HG03520 (cell line): ENCODE data around the gene LRRC8E.
A peak's percentile ranks its signal among the peaks of the same experiment; 100 is the strongest.

Experiments
- ATAC-seq: cut with Tn5 transposase; IDR thresholded peaks from one replicate; pipeline ENCODE4 v1.9.1; 2021; ENCODE audit warnings: mild to moderate bottlenecking, moderate library complexity; ENCODE audit not compliant: unreplicated experiment

Gene LRRC8E

GRCh38 chr19:7867092-7867844 is 21.0 kb upstream of the LRRC8E start:
- ATAC-seq: no peak

GRCh38 chr19:7868326-7868670 is 20.0 kb upstream of the LRRC8E start:
- ATAC-seq: no peak

- ATAC-seq: peak; percentile 58
Measured at GRCh38 chr19:7868671-7869452, 19.4 kb upstream of the LRRC8E start.

- peak; percentile 38 for ATAC-seq
Measured at GRCh38 chr19:7869453-7869909, 18.8 kb upstream of the LRRC8E start.

- no peak for ATAC-seq
Measured at GRCh38 chr19:7869910-7870511, 18.3 kb upstream of the LRRC8E start.

- no peak for ATAC-seq
Measured at GRCh38 chr19:7870571-7871436, 17.5 kb upstream of the LRRC8E start.

DNA sequence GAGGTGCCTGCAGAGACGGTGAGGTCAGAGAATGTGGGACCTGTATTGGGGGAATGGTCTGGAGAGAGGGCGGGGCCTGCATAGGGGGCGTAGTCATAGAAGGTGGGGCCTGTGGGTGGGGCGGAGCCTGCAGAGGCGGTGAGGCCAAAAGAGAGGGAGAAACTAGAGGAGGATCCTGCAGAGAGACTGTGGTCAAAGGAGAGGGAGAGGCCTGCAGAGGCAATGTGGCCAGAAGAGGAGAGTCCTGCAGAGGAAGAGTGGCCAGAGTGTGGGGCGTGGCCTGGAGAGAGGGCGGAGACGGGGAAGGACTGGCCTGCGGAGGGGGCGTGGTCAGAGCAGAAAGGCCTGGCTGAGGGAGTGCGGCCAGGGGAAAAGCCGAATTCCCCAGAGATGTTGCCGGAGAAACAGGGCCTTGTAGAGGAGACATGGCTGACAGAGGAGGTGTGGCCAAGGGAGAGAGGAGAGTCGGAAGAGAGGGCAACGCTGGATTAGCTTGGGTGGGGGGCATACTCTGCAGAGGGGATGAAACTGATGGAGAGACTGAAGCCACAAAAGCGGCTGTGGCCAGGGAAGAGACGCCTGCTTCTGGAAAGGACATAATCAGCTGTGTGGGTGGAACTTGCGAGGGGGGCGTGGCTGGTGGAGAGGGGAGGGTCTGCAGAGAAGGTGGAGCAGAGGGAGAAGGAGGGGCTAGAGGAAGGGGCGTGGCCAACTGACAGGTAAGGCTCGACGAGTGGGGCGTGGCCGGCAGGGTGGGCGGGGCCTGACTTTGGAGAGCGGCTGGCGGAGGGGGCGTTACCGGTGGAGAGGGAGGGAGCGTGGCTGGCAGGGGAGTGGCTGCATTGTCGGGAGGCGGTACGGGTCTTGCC is 16.6 kb upstream of the LRRC8E start:
- no peak for ATAC-seq

- no peak for ATAC-seq
Measured at GRCh38 chr19:7872306-7873204, 15.8 kb upstream of the LRRC8E start.

- ATAC-seq: no peak
Measured at GRCh38 chr19:7873304-7874075, 14.8 kb upstream of the LRRC8E start.

DNA sequence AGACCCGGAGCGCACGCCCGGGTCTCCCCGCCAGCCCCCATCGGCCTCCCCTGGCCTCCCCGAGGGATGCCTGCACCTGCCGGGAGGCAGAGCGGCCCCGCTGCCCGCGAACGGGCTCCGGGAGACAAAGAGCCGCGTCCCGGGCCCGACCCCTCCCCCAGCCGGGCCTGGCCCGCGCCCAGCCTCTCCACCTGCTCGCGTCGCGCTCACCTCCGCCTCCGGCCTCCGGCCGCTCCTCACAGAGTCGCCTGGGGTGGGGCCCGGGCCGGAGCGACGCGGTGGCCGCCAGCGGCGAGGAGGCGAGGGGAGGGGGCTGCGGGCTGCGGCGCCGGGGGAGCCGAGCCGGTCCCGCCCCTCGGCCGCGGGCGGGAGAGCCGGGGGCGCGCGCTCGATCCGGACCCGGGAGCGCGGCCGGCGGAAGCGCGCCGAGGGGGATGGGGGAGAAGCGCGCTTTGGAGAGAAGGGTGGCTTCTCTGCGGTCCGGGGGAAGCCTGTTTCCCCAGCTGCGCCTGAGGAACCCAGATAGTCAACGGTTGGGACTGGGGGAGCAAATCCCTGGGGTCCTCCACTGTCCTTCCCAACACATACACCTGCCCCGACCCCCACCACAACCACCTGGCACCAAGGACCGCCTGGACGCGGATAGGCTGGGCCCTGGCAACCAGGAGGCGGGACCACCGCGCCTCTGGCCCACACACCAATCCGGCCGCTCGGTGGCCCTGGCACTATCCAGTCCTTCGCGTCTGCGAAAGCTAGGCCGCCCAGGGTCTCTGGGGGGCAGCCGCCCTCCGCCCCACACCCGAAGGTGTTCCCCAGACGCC is 14.0 kb upstream of the LRRC8E start, which contains the start of gene PRR36:
Gene PRR36, minus strand, starts transcription at position 315 of the 821 bp plus-strand sequence. CDS start 701 bp downstream, outside the sequence.
- ATAC-seq: no peak

- ATAC-seq: no peak
Measured at GRCh38 chr19:7874897-7875273, 13.4 kb upstream of the LRRC8E start.

GRCh38 chr19:7877249-7877836 is 11.0 kb upstream of the LRRC8E start:
- ATAC-seq: no peak

DNA sequence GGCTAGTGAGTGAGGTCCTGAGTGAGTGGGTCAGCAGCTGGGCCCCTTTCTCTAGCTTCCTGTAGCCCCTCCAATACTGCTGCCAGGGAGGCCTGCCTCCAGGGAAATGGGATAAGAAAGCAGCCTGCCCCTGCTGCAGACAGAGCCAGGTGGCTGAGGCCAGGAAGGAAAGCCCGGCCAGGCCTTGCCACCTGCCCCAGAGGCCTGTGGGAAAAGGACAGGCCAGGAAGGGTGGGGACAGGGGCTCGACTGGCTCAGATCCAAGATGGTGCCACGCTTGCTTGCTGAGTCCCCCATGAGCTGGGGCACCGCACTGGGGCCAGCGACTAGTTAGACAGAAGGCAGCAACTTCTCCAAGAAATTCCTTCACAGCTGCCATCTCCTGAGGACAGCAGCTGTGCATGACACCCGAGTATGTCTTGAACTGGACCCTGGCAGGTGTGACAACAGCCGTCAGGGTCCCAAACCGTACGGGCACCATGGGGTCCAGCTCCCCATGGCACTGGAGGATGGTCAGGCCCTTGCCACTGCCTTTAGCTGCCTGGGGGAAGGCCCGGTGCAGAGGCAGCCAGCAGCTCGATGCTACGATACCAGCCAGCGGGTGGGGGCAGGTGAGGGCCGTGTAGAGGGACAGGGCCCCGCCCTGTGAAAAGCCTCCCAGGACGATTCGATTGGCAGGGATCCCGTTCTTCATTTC is 9.1 kb upstream of the LRRC8E start:
- no peak for ATAC-seq

- no peak for ATAC-seq
Measured at GRCh38 chr19:7879836-7880235, 8.5 kb upstream of the LRRC8E start.

GRCh38 chr19:7881910-7882309 is 6.4 kb upstream of the LRRC8E start:
- ATAC-seq: no peak

- no peak for ATAC-seq
Measured at GRCh38 chr19:7883105-7883504, 5.2 kb upstream of the LRRC8E start.
